H1 (cell line): ENCODE results near the gene RFX1. TPM values are rescaled to one million over a fixed set of nuclear protein-coding genes. Genes with fewer than 3 reads are reported as not detected.
A peak's percentile ranks its signal among the peaks of the same experiment; 100 is the strongest.

Experiments used
- CTCF ChIA-PET: fragments of 300-600 bp; sonication (Branson Sonifier 250); formaldehyde crosslinking; loops from one replicate; lab custom pipeline; 2021; ENCODE audit not compliant: partially characterized antibody; lab: Charles Lee
- POLR2A ChIA-PET: fragments of 300-600 bp; sonication (Branson Sonifier 250); formaldehyde crosslinking; loops from one replicate; lab custom pipeline; 2021; ENCODE audit warnings: inconsistent platforms; ENCODE audit not compliant: partially characterized antibody; lab: Charles Lee
- DNase-seq, 2 experiments: peaks; one replicate each; pipeline versions ENCODE4 v3.0.0 to v3.0.0-alpha.2; 2010 to 2022; ENCODE audit warnings: low spot score in 2 of 2, low read depth in 1 of 2, mixed read lengths in 1 of 2
- FAIRE-seq: peaks from 2 replicates; lab custom pipeline; 2011; peaks lifted over from hg19 to GRCh38; lab: Jason Lieb, UNC
- H2AFZ ChIP-seq: 2 replicates; pipeline ENCODE4 v1.8.1; 2012; ENCODE audit warnings: low read length, inconsistent platforms
- H2AK5ac ChIP-seq: 2 replicates; pipeline ENCODE4 v1.6.1; 2013; ENCODE audit warnings: low read depth, low read length
- H2BK120ac ChIP-seq: replicated peaks from 2 replicates; pipeline ENCODE3; 2013; ENCODE audit warnings: low read depth, low read length, inconsistent platforms
- H2BK12ac ChIP-seq: 2 replicates; pipeline ENCODE4 v1.6.1; 2013; ENCODE audit warnings: low read depth, low read length
- H2BK15ac ChIP-seq: 2 replicates; pipeline ENCODE4 v1.6.1; 2013; ENCODE audit warnings: low read length
- H2BK20ac ChIP-seq: 2 replicates; pipeline ENCODE4 v1.6.1; 2013; ENCODE audit warnings: low read length
- H2BK5ac ChIP-seq: 2 replicates; pipeline ENCODE4 v1.6.1; 2013; ENCODE audit warnings: low read depth, low read length
- H3K14ac ChIP-seq: 2 replicates; pipeline ENCODE4 v1.6.1; 2013; ENCODE audit warnings: inconsistent platforms; ENCODE audit not compliant: insufficient read length
- H3K18ac ChIP-seq: 2 replicates; pipeline ENCODE4 v1.6.1; 2013; ENCODE audit warnings: low read length; ENCODE audit errors: extremely low read depth
- H3K23ac ChIP-seq: 2 replicates; pipeline ENCODE4 v1.6.1; 2013; ENCODE audit warnings: inconsistent platforms; ENCODE audit not compliant: insufficient read length
- H3K23me2 ChIP-seq: 2 replicates; pipeline ENCODE4 v1.6.1; 2013; ENCODE audit warnings: low read depth, low read length
- H3K27ac ChIP-seq: 2 replicates; pipeline ENCODE4 v1.6.1; 2011; ENCODE audit warnings: low read depth, low read length, inconsistent platforms
- H3K27me3 ChIP-seq, 4 experiments: replicated peaks in 1 of 4; 1 replicate in 1 of 4; 2 replicates in 3 of 4; pipeline versions ENCODE4 v1.6.1 to v1.8.1; 2011 to 2013; ENCODE audit warnings: low read length in 3 of 4, mild to moderate bottlenecking in 3 of 4, inconsistent platforms in 2 of 4, mixed read lengths in 2 of 4, moderate library complexity in 1 of 4; ENCODE audit not compliant: control insufficient read depth in 3 of 4, insufficient read depth in 3 of 4; ENCODE audit errors: extremely low read depth in 1 of 4
- H3K36me3 ChIP-seq, 4 experiments: 2 replicates each; pipeline versions ENCODE4 v1.6.1 to v1.8.1; 2011 to 2013; ENCODE audit warnings: mild to moderate bottlenecking in 4 of 4, low read length in 3 of 4, moderate library complexity in 2 of 4, control low read depth in 1 of 4, inconsistent platforms in 1 of 4; ENCODE audit not compliant: insufficient read depth in 4 of 4, control insufficient read depth in 2 of 4
- H3K4ac ChIP-seq: replicated peaks from 2 replicates; pipeline ENCODE3; 2013; ENCODE audit warnings: low read length, low read depth, mixed read lengths, inconsistent platforms; ENCODE audit not compliant: insufficient read length
- H3K4me1 ChIP-seq, 4 experiments: replicated peaks in 1 of 4; 1 replicate in 1 of 4; 2 replicates in 3 of 4; pipeline versions ENCODE4 v1.6.1 to v1.8.1; 2011 to 2013; ENCODE audit warnings: low read length in 3 of 4, inconsistent platforms in 2 of 4, mixed read lengths in 1 of 4; ENCODE audit not compliant: insufficient read depth in 4 of 4, control insufficient read depth in 3 of 4
- H3K4me2 ChIP-seq, 2 experiments: 2 replicates each; pipeline versions ENCODE4 v1.6.1 to v1.8.1; 2011 to 2013; ENCODE audit warnings: low read depth in 2 of 2, low read length in 2 of 2, control low read depth in 1 of 2, inconsistent platforms in 1 of 2, mild to moderate bottlenecking in 1 of 2; ENCODE audit not compliant: insufficient read depth in 1 of 2
- H3K4me3 ChIP-seq, 4 experiments: fragments of 200-600, 300-600 bp in 1 of 4; sonication (generic), shearing (Covaris generic), sonication (Bioruptor Twin) in 1 of 4; 2 replicates each; pipeline versions ENCODE4 v1.5.1 to v1.8.1; 2011 to 2016; ENCODE audit warnings: low read length in 4 of 4, low read depth in 3 of 4, control low read depth in 2 of 4, inconsistent platforms in 2 of 4, mild to moderate bottlenecking in 2 of 4, mixed read lengths in 1 of 4, moderate library complexity in 1 of 4; ENCODE audit not compliant: insufficient read depth in 2 of 4; ENCODE audit errors: extremely low read depth in 1 of 4
- H3K56ac ChIP-seq: replicated peaks from 2 replicates; pipeline ENCODE3; 2013; ENCODE audit warnings: low read depth, mild to moderate bottlenecking, mixed read lengths, low read length, inconsistent platforms; ENCODE audit not compliant: insufficient read length
- H3K79me1 ChIP-seq: 2 replicates; pipeline ENCODE4 v1.6.1; 2013; ENCODE audit warnings: low read depth, low read length, control low read depth
- H3K79me2 ChIP-seq, 2 experiments: 2 replicates each; pipeline versions ENCODE4 v1.6.1 to v1.8.1; 2012 to 2013; ENCODE audit warnings: low read length in 2 of 2, mild to moderate bottlenecking in 2 of 2, inconsistent platforms in 1 of 2; ENCODE audit not compliant: insufficient read depth in 2 of 2, control insufficient read depth in 1 of 2
- H3K9ac ChIP-seq, 4 experiments: replicated peaks in 1 of 4; 1 replicate in 1 of 4; 2 replicates in 3 of 4; pipeline versions ENCODE4 v1.6.1 to v1.8.1; 2011 to 2013; ENCODE audit warnings: low read depth in 3 of 4, low read length in 3 of 4, control low read depth in 2 of 4, mild to moderate bottlenecking in 2 of 4, moderate library complexity in 2 of 4, inconsistent platforms in 1 of 4; ENCODE audit errors: extremely low read depth in 1 of 4
- H3K9me3 ChIP-seq, 2 experiments: 2 replicates each; pipeline versions ENCODE4 v1.6.1 to v1.8.1; 2012 to 2013; ENCODE audit warnings: mild to moderate bottlenecking in 2 of 2, moderate library complexity in 2 of 2, control low read depth in 1 of 2, inconsistent platforms in 1 of 2, low read depth in 1 of 2, low read length in 1 of 2, mixed read lengths in 1 of 2; ENCODE audit not compliant: insufficient read depth in 2 of 2
- H4K20me1 ChIP-seq, 2 experiments: replicated peaks in 1 of 2; 2 replicates each; pipeline versions ENCODE3 to v1.8.1; 2011 to 2013; ENCODE audit warnings: inconsistent platforms in 2 of 2, low read length in 2 of 2, mild to moderate bottlenecking in 1 of 2; ENCODE audit not compliant: insufficient read depth in 2 of 2, control insufficient read depth in 1 of 2
- H4K5ac ChIP-seq: 2 replicates; pipeline ENCODE4 v1.6.1; 2013; ENCODE audit warnings: low read length, low read depth, mixed read lengths, inconsistent platforms; ENCODE audit not compliant: insufficient read length
- H4K8ac ChIP-seq: 2 replicates; pipeline ENCODE4 v1.8.0; 2013; ENCODE audit warnings: mild to moderate bottlenecking, moderate library complexity, low read length, inconsistent platforms; ENCODE audit not compliant: insufficient read depth; ENCODE audit errors: extremely low read depth
- H4K91ac ChIP-seq: replicated peaks from 2 replicates; pipeline ENCODE3; 2013; ENCODE audit warnings: low read length, mixed read lengths, inconsistent platforms; ENCODE audit not compliant: insufficient read length
- HDAC6 ChIP-seq: IDR thresholded peaks from one replicate; pipeline ENCODE4 v1.7.1; 2012; ENCODE audit warnings: low read depth, mild to moderate bottlenecking, inconsistent platforms, low read length, moderate library complexity
- USF2 ChIP-seq: IDR thresholded peaks from 2 replicates; pipeline ENCODE4 v1.6.1; 2011; ENCODE audit warnings: low read length, improper control_type of control experiment
- WGBS, 2 experiments: shearing (Covaris generic) in 1 of 2; methylation state at CpG; one replicate each; pipeline versions ENCODE4 v1.1.6 to v1.1.7; 2013 to 2015; ENCODE audit warnings: low lambda C conversion rate in 2 of 2, mixed read lengths in 2 of 2, inconsistent platforms in 1 of 2, low coverage in 1 of 2, missing lambda C conversion rate in 1 of 2; ENCODE audit not compliant: insufficient replicate concordance in 2 of 2, insufficient coverage in 1 of 2, insufficient read length in 1 of 2; ENCODE audit errors: extremely low coverage in 1 of 2, missing lambda C conversion rate in 1 of 2; 5-methylcytosine and 5-hydroxymethylcytosine counted together
- polyA plus RNA-seq, 7 experiments: library from polyadenylated mRNA; depleted of rRNA in 3 of 7; stranded (reverse) in 5 of 7; unstranded in 2 of 7; fragments of >200 nt in 5 of 7; fragments of 200-250 nt in 2 of 7; gene quantifications; 1 replicate in 5 of 7; 2 replicates in 1 of 7; 4 replicates in 1 of 7; pipeline versions ENCODE4 v1.2.1 to v1.2.3, GENCODE V29; 2011 to 2013; ENCODE audit warnings: missing spikeins in 2 of 7, mixed read lengths in 2 of 7
- total RNA-seq: library from RNA; stranded (reverse); fragmentation: NEBNext Ultra II Directional; extraction: Animal tissue kit (Norgen Biotek cat#: 25700); gene quantifications from 2 replicates; pipeline ENCODE4 v1.2.1, GENCODE V29; 2021

RFX1 gene
- total and polyA plus RNA-seq, 2 of the 8 experiments (the other 6 are each of a cell fraction or from before 2014, with no cell fraction given), result 4.9 to 17.0 TPM

- Histone ChIP-seq H3K4me2 (no peak overlapping the region), H3K18ac (no peak overlapping the region), H2BK12ac (no peak overlapping the region), H3K4me1 (peaks cover 0 to 12% (median 9%) of the 10 kb centered on the region in 4 experiments; a peak in 5 of 7 replicates), H4K8ac (no peak overlapping the region), H3K79me2 (no peaks in the 10 kb centered on the region), H3K27ac (no peak overlapping the region), H3K27me3 (peaks cover 0 to 2% (median 0%) of the 10 kb centered on the region in 4 experiments; a peak in 1 of 7 replicates), H3K4ac (no peak overlapping the region), H3K9me3 (no peaks in the 10 kb centered on the region), H3K23me2 (peaks cover 5% of the 10 kb centered on the region; the same call in 1 of the 2 replicates), H3K79me1 (no peaks in the 10 kb centered on the region), H2BK120ac (no peak overlapping the region), H3K14ac (no peak overlapping the region), H4K20me1 (no peaks in the 10 kb centered on the region), H3K9ac (no peak overlapping the region), H2AK5ac (no peak overlapping the region), H3K4me3 (no peak overlapping the region), H3K36me3 (no peaks in the 10 kb centered on the region), H2BK5ac (no peak overlapping the region), H3K56ac (no peak overlapping the region), H2BK20ac (no peak overlapping the region), H4K5ac (no peak overlapping the region), H2BK15ac (no peak overlapping the region), H3K23ac (no peak overlapping the region), H4K91ac (no peak overlapping the region), H2AFZ (no peak overlapping the region)
- WGBS, 2 experiments, result 95% methylated on average over 1 of the region's 1 CpG; no CpG with 5 or more reads in 1 of the 2 experiments
- FAIRE-seq, result no peak
- DNase-seq, result no peak
- CTCF ChIA-PET, result interaction anchor here (1.1 to 2.0 kb wide), 3 partner anchors 11 to 63 kb away, joined by 3 to 4 read pairs (median 3); partner anchors contain the start of gene DCAF15
- POLR2A ChIA-PET, result interaction anchor here (1.1 to 5.5 kb wide), 2 partner anchors 11 to 40 kb away, joined by 4 to 35 read pairs; partner anchors contain the start of gene DCAF15
- peak; percentile 32; the same call in 1 of the 2 replicates for TF ChIP-seq USF2
- no peak for TF ChIP-seq HDAC6
Observed at GRCh38 chr19:13942023-13942684, 64.0 kb downstream of the RFX1 start.
